DOHH2 (cell line): ENCODE data around the gene EHD3.

Experiments used
- H3F3A ChIP-seq: fragments of 200-600 bp; sonication (generic), shearing (Covaris generic); 2 replicates; pipeline ENCODE4 v1.6.0; 2016; ENCODE audit warnings: antibody characterized with exemption, mild to moderate bottlenecking; ENCODE audit not compliant: control insufficient read depth, insufficient read depth
- H3K27ac ChIP-seq: fragments of 200-600 bp; sonication (generic); 2 replicates; pipeline ENCODE4 v1.5.1; 2014; ENCODE audit warnings: low read depth, mild to moderate bottlenecking, low read length, moderate library complexity
- H3K27me3 ChIP-seq: fragments of 200-600 bp; sonication (generic); 2 replicates; pipeline ENCODE4 v1.6.1; 2014; ENCODE audit warnings: mild to moderate bottlenecking, low read length, mixed read lengths; ENCODE audit not compliant: control insufficient read depth
- H3K36me3 ChIP-seq: fragments of 200-600 bp; sonication (generic); 2 replicates; pipeline ENCODE4 v1.6.1; 2014; ENCODE audit warnings: mild to moderate bottlenecking, low read length, moderate library complexity, mixed read lengths; ENCODE audit not compliant: control insufficient read depth
- H3K4me1 ChIP-seq: fragments of 200-600 bp; sonication (generic); 2 replicates; pipeline ENCODE4 v1.6.1; 2014; ENCODE audit warnings: mild to moderate bottlenecking, low read length, mixed read lengths; ENCODE audit not compliant: control insufficient read depth
- H3K4me2 ChIP-seq: fragments of 200-600 bp; sonication (generic); 2 replicates; pipeline ENCODE4 v1.6.0; 2014; ENCODE audit warnings: mild to moderate bottlenecking, low read length, moderate library complexity
- H3K4me3 ChIP-seq: fragments of 200-600 bp; sonication (generic); 2 replicates; pipeline ENCODE4 v1.5.1; 2014; ENCODE audit warnings: mild to moderate bottlenecking, low read length, mixed read lengths
- H3K79me2 ChIP-seq: fragments of 200-600 bp; sonication (generic); 2 replicates; pipeline ENCODE4 v1.6.1; 2014; ENCODE audit warnings: mild to moderate bottlenecking, low read length, mixed read lengths; ENCODE audit not compliant: control insufficient read depth
- H3K9me2 ChIP-seq: fragments of 200-600 bp; sonication (generic); replicated peaks from 2 replicates; pipeline ENCODE4 v1.6.1; 2014; ENCODE audit warnings: mild to moderate bottlenecking, low read length, mixed read lengths; ENCODE audit not compliant: control insufficient read depth
- H3K9me3 ChIP-seq: fragments of 200-600 bp; sonication (generic); 2 replicates; pipeline ENCODE4 v1.6.1; 2014; ENCODE audit warnings: antibody characterized with exemption, low read length, mixed read lengths; ENCODE audit not compliant: control insufficient read depth, insufficient read depth
- H4K20me1 ChIP-seq: fragments of 200-600 bp; sonication (generic); 2 replicates; pipeline ENCODE4 v1.6.0; 2014; ENCODE audit warnings: low read depth, mild to moderate bottlenecking, antibody characterized with exemption, low read length, moderate library complexity; ENCODE audit not compliant: control insufficient read depth, insufficient read depth
- EZH2phosphoT487 ChIP-seq: fragments of 200-600 bp; sonication (generic); IDR thresholded peaks from 2 replicates; pipeline ENCODE4 v1.6.1; 2017; ENCODE audit warnings: borderline replicate concordance, mild to moderate bottlenecking, antibody characterized with exemption, low read length, moderate library complexity, mixed read lengths
- TF ChIP-seq, protein P1 (sequence below): fragments of 200-600 bp; sonication (generic); IDR thresholded peaks from one replicate; pipeline ENCODE4 v1.5.1; 2014; ENCODE audit warnings: antibody characterized with exemption, mild to moderate bottlenecking, low read depth, low read length; ENCODE audit not compliant: poor library complexity, severe bottlenecking

EHD3 gene

DNA sequence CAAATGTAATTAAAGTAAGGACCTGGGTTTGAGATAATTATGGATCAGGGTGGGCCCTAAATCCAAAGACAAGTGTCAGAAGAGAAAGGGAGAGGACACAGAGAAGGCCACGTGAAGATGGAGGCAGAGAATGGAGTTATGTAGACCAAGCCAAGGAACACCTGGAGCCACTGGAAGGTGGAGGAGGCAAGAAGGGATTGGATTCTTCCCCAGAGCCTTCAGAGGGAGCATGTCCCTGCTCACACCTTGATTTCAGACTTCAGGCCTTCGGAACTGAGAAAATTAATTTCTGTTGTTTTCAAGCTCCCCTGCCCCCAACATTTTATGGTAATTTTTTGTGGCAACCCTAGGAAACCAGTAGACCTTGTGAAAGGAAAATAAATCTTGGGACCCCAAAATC is 36.3 kb upstream of the EHD3 start:
- no peaks in the 10 kb centered on the region for H3K79me2 ChIP-seq
- TF ChIP-seq EZH2phosphoT487 = no peak
- TF ChIP-seq, protein P1, sequence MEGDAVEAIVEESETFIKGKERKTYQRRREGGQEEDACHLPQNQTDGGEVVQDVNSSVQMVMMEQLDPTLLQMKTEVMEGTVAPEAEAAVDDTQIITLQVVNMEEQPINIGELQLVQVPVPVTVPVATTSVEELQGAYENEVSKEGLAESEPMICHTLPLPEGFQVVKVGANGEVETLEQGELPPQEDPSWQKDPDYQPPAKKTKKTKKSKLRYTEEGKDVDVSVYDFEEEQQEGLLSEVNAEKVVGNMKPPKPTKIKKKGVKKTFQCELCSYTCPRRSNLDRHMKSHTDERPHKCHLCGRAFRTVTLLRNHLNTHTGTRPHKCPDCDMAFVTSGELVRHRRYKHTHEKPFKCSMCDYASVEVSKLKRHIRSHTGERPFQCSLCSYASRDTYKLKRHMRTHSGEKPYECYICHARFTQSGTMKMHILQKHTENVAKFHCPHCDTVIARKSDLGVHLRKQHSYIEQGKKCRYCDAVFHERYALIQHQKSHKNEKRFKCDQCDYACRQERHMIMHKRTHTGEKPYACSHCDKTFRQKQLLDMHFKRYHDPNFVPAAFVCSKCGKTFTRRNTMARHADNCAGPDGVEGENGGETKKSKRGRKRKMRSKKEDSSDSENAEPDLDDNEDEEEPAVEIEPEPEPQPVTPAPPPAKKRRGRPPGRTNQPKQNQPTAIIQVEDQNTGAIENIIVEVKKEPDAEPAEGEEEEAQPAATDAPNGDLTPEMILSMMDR = no peak
- no peaks in the 10 kb centered on the region for H3K9me3 ChIP-seq
- no peaks in the 10 kb centered on the region for H3K36me3 ChIP-seq
- H3K4me2 ChIP-seq = no peak overlapping the region
- no peaks in the 10 kb centered on the region for H3K27me3 ChIP-seq
- H3K4me3 ChIP-seq = no peak overlapping the region
- H4K20me1 ChIP-seq = no peaks in the 10 kb centered on the region
- no peaks in the 10 kb centered on the region for H3K9me2 ChIP-seq
- no peaks in the 10 kb centered on the region for H3K4me1 ChIP-seq
- H3F3A ChIP-seq = no peaks in the 10 kb centered on the region
- no peak overlapping the region for H3K27ac ChIP-seq

- Histone ChIP-seq H3K36me3 (no peaks in the 10 kb centered on the region), H4K20me1 (no peaks in the 10 kb centered on the region), H3K4me2 (no peak overlapping the region), H3F3A (no peaks in the 10 kb centered on the region), H3K27me3 (no peaks in the 10 kb centered on the region; the same call in 1 of the 2 replicates), H3K9me3 (no peaks in the 10 kb centered on the region), H3K4me1 (no peaks in the 10 kb centered on the region), H3K4me3 (no peak overlapping the region), H3K79me2 (no peaks in the 10 kb centered on the region), H3K9me2 (no peaks in the 10 kb centered on the region), H3K27ac (no peak overlapping the region)
- TF ChIP-seq, protein P1 = no peak
Measured at GRCh38 chr2:31199206-31199605, 34.7 kb upstream of the EHD3 start.

- no peak overlapping the region for H3K4me3 ChIP-seq
- no peaks in the 10 kb centered on the region for H3K36me3 ChIP-seq
- H3K4me2 ChIP-seq = no peak overlapping the region
- H3K4me1 ChIP-seq = no peaks in the 10 kb centered on the region
- no peaks in the 10 kb centered on the region for H4K20me1 ChIP-seq
- H3K9me2 ChIP-seq = no peaks in the 10 kb centered on the region
- H3K79me2 ChIP-seq = no peaks in the 10 kb centered on the region
- no peak overlapping the region for H3K27ac ChIP-seq
- no peaks in the 10 kb centered on the region for H3F3A ChIP-seq
- TF ChIP-seq, protein P1 = no peak
- no peak for TF ChIP-seq EZH2phosphoT487
- no peaks in the 10 kb centered on the region for H3K9me3 ChIP-seq
- H3K27me3 ChIP-seq = no peaks in the 10 kb centered on the region; the same call in 1 of the 2 replicates
Measured at GRCh38 chr2:31200972-31201371, 33.0 kb upstream of the EHD3 start.

GRCh38 chr2:31202041-31202440 is 31.9 kb upstream of the EHD3 start:
- H3K36me3 ChIP-seq = no peaks in the 10 kb centered on the region
- no peak overlapping the region for H3K27ac ChIP-seq
- H3K9me3 ChIP-seq = no peaks in the 10 kb centered on the region
- H3K4me3 ChIP-seq = no peak overlapping the region
- no peaks in the 10 kb centered on the region for H3K79me2 ChIP-seq
- no peaks in the 10 kb centered on the region for H4K20me1 ChIP-seq
- H3K9me2 ChIP-seq = no peaks in the 10 kb centered on the region
- H3K4me1 ChIP-seq = no peaks in the 10 kb centered on the region
- no peaks in the 10 kb centered on the region for H3F3A ChIP-seq
- no peak for TF ChIP-seq EZH2phosphoT487
- TF ChIP-seq, protein P1 = no peak
- no peaks in the 10 kb centered on the region; the same call in 1 of the 2 replicates for H3K27me3 ChIP-seq
- H3K4me2 ChIP-seq = no peak overlapping the region
